Stimulated activated CD4-positive, alpha-beta T cell treated with anti-CD3 and anti-CD28 coated beads, Interleukin-2, amount 100 ng/mL, for 4 hours (primary cell): ENCODE data around the gene SMCHD1.
"Not testable (repeated sequence)": the region's sequence is repeated elsewhere in the genome, so short reads cannot be mapped to it uniquely, and the experiment has no call there.

Experiments
- DNase-seq: peaks from one replicate; pipeline ENCODE4 v3.0.0-alpha.2; 2020; ENCODE audit warnings: low read depth

The SMCHD1 gene

GRCh38 chr18:2716394-2717326 lies 61.1 kb downstream of the SMCHD1 start:
- no peak for DNase-seq

- DNase-seq = no peak
These were observed 61.9 kb downstream of the SMCHD1 start for GRCh38 chr18:2717407-2717806.

- no peak for DNase-seq
These were observed 63.5 kb downstream of the SMCHD1 start for GRCh38 chr18:2719040-2719439.

GRCh38 chr18:2723207-2723606 lies 67.7 kb downstream of the SMCHD1 start:
- DNase-seq = no peak

- no peak for DNase-seq
These were observed 74.2 kb downstream of the SMCHD1 start for GRCh38 chr18:2729757-2730156.

- DNase-seq = no peak
These were observed 81.3 kb downstream of the SMCHD1 start for GRCh38 chr18:2736823-2737222.

GRCh38 chr18:2740082-2740481 lies 84.6 kb downstream of the SMCHD1 start:
- DNase-seq = not testable (repeated sequence)

- DNase-seq = no peak
These were observed 90.7 kb downstream of the SMCHD1 start for GRCh38 chr18:2746274-2746673.

GRCh38 chr18:2758309-2758708 lies 102.8 kb downstream of the SMCHD1 start:
- no peak for DNase-seq

- no peak for DNase-seq
These were observed 119.1 kb downstream of the SMCHD1 start for GRCh38 chr18:2774669-2775068.

- no peak for DNase-seq
These were observed 121.1 kb downstream of the SMCHD1 start for GRCh38 chr18:2776601-2777000.

GRCh38 chr18:2777241-2777640 lies 121.7 kb downstream of the SMCHD1 start:
- DNase-seq = no peak

GRCh38 chr18:2780750-2781149 lies 125.2 kb downstream of the SMCHD1 start:
- no peak for DNase-seq

- no peak for DNase-seq
These were observed 131.7 kb downstream of the SMCHD1 start for GRCh38 chr18:2787225-2787624.

- DNase-seq = no peak
These were observed 136.9 kb downstream of the SMCHD1 start for GRCh38 chr18:2792395-2792794.

- DNase-seq = no peak
These were observed 138.6 kb downstream of the SMCHD1 start for GRCh38 chr18:2794159-2794558.

- no peak for DNase-seq
These were observed 142.4 kb downstream of the SMCHD1 start for GRCh38 chr18:2797951-2798350.

GRCh38 chr18:2799369-2799768 lies 143.8 kb downstream of the SMCHD1 start:
- no peak for DNase-seq

GRCh38 chr18:2805970-2806943 lies 150.7 kb downstream of the SMCHD1 start:
- no peak for DNase-seq

GRCh38 chr18:2808640-2809039 lies 153.1 kb downstream of the SMCHD1 start:
- not testable (repeated sequence) for DNase-seq

- not testable (repeated sequence) for DNase-seq
These were observed 154.2 kb downstream of the SMCHD1 start for GRCh38 chr18:2809666-2810183.

GRCh38 chr18:2811416-2811815 lies 155.9 kb downstream of the SMCHD1 start:
- DNase-seq = no peak
